ENCODE measurements around the gene PGP.
A peak's percentile ranks its signal among the peaks of the same experiment; 100 is the strongest.

Gene PGP

GRCh38 chr16:2251296-2252111 is 36.9 kb upstream of the PGP start, which contains the start of gene ECI1:
Gene ECI1 (minus strand): TSS chr16:2251587. CDS start chr16:2251566, 21 bp downstream.
- Histone ChIP-seq H4K8ac (ENCODE audit: low read depth, low read length) (peak within 1 kb of the TSS; percentile 75), H3K27ac (ENCODE audit: low read depth, low read length) (peak within 1 kb of the TSS; percentile 92), H2BK120ac (ENCODE audit: insufficient read depth, low read length, poor library complexity) (peak within 1 kb of the TSS; percentile 74), H3K4me1 (ENCODE audit: control insufficient read depth in 1 of 2, insufficient read depth in 2 of 2, low read length in 2 of 2) (peaks cover 7 to 9% of the 10 kb centered on the region in 2 experiments), H3K14ac (ENCODE audit: low read length) (peak within 1 kb of the TSS; percentile 89), H3K36me3 (ENCODE audit: control insufficient read depth in 1 of 2, insufficient read depth in 2 of 2, low read length in 2 of 2) (peaks cover 48 to 51% of the 10 kb centered on the region in 2 experiments), H2BK12ac (ENCODE audit: low read length) (no peak within 1 kb of the TSS), H4K91ac (ENCODE audit: low read depth, low read length) (peak within 1 kb of the TSS; percentile 84), H3K27me3 (ENCODE audit: insufficient read depth, low read length) (no peaks in the 10 kb centered on the region), H2BK5ac (ENCODE audit: low read depth, low read length, poor library complexity) (peak within 1 kb of the TSS; percentile 76), H3K4ac (ENCODE audit: low read depth, low read length) (peak within 1 kb of the TSS; percentile 60), H3K18ac (ENCODE audit: low read length) (peak within 1 kb of the TSS; percentile 62), H2AK5ac (ENCODE audit: low read length) (peak within 1 kb of the TSS; percentile 16), H2AFZ (ENCODE audit: insufficient read depth, low read length, poor library complexity) (peak within 1 kb of the TSS; percentile 73), H4K12ac (ENCODE audit: low read depth, low read length) (peak within 1 kb of the TSS; percentile 72), H3K4me3 (ENCODE audit: low read depth, low read length) (peak within 1 kb of the TSS; percentile 79), H3K79me2 (ENCODE audit: control insufficient read depth, insufficient read depth, low read length, poor library complexity) (peaks cover 5% of the 10 kb centered on the region), H3K23ac (ENCODE audit: low read length) (no peak within 1 kb of the TSS), H3K4me2 (ENCODE audit: low read length) (peak within 1 kb of the TSS; percentile 52), H3K9me3 (ENCODE audit: insufficient read depth, low read depth, low read length) (peaks cover 1% of the 10 kb centered on the region), H3K79me1 (ENCODE audit: low read length) (peaks cover 6% of the 10 kb centered on the region), H3K9ac (ENCODE audit: low read length) (peak within 1 kb of the TSS; percentile 86)
- no CpG with 5 or more reads among the region's 88 CpGs for WGBS (ENCODE audit: extremely low coverage, insufficient coverage, insufficient read length)
- DNase-seq: peak; percentile 96 to 98

GRCh38 chr16:2250652-2251295 is 36.1 kb upstream of the PGP start:
- Histone ChIP-seq H3K18ac (ENCODE audit: low read length) (no peak overlapping the region), H3K4me3 (ENCODE audit: low read depth, low read length) (peak overlapping the region; percentile 79), H3K27me3 (ENCODE audit: insufficient read depth, low read length) (no peaks in the 10 kb centered on the region), H3K9ac (ENCODE audit: low read length) (peak overlapping the region; percentile 86), H3K4me2 (ENCODE audit: low read length) (peak overlapping the region; percentile 44), H3K79me2 (ENCODE audit: control insufficient read depth, insufficient read depth, low read length, poor library complexity) (peaks cover 5% of the 10 kb centered on the region), H2BK120ac (ENCODE audit: insufficient read depth, low read length, poor library complexity) (no peak overlapping the region), H3K4ac (ENCODE audit: low read depth, low read length) (peak overlapping the region; percentile 34), H2BK12ac (ENCODE audit: low read length) (no peak overlapping the region), H4K12ac (ENCODE audit: low read depth, low read length) (no peak overlapping the region), H3K79me1 (ENCODE audit: low read length) (peaks cover 6% of the 10 kb centered on the region), H2BK5ac (ENCODE audit: low read depth, low read length, poor library complexity) (peak overlapping the region; percentile 76), H3K23ac (ENCODE audit: low read length) (no peak overlapping the region), H4K8ac (ENCODE audit: low read depth, low read length) (peak overlapping the region; percentile 74), H2AK5ac (ENCODE audit: low read length) (no peak overlapping the region), H3K4me1 (ENCODE audit: control insufficient read depth in 1 of 2, insufficient read depth in 2 of 2, low read length in 2 of 2) (peaks cover 7 to 9% of the 10 kb centered on the region in 2 experiments), H4K91ac (ENCODE audit: low read depth, low read length) (peak overlapping the region; percentile 84), H3K36me3 (ENCODE audit: control insufficient read depth in 1 of 2, insufficient read depth in 2 of 2, low read length in 2 of 2) (peaks cover 48 to 51% of the 10 kb centered on the region in 2 experiments), H3K14ac (ENCODE audit: low read length) (peak overlapping the region; percentile 89), H3K27ac (ENCODE audit: low read depth, low read length) (peak overlapping the region; percentile 92), H2AFZ (ENCODE audit: insufficient read depth, low read length, poor library complexity) (peak overlapping the region; percentile 73), H3K9me3 (ENCODE audit: insufficient read depth, low read depth, low read length) (peaks cover 1% of the 10 kb centered on the region)
- no CpG with 5 or more reads among the region's 35 CpGs for whole genome bisulfite sequencing (ENCODE audit: extremely low coverage, insufficient coverage, insufficient read length)
- DNase-seq: peak; percentile 73 to 78

- Histone ChIP-seq H2BK5ac (ENCODE audit: low read depth, low read length, poor library complexity) (no peak overlapping the region), H3K23ac (ENCODE audit: low read length) (no peak overlapping the region), H3K4me3 (ENCODE audit: low read depth, low read length) (no peak overlapping the region), H4K91ac (ENCODE audit: low read depth, low read length) (no peak overlapping the region), H3K9ac (ENCODE audit: low read length) (no peak overlapping the region), H3K79me2 (ENCODE audit: control insufficient read depth, insufficient read depth, low read length, poor library complexity) (peaks cover 5% of the 10 kb centered on the region), H3K4me1 (ENCODE audit: control insufficient read depth in 1 of 2, insufficient read depth in 2 of 2, low read length in 2 of 2) (peaks cover 4% of the 10 kb centered on the region in 2 experiments), H3K4me2 (ENCODE audit: low read length) (no peak overlapping the region), H3K4ac (ENCODE audit: low read depth, low read length) (no peak overlapping the region), H4K12ac (ENCODE audit: low read depth, low read length) (peak overlapping the region; percentile 32), H3K36me3 (ENCODE audit: control insufficient read depth in 1 of 2, insufficient read depth in 2 of 2, low read length in 2 of 2) (peaks cover 50 to 51% of the 10 kb centered on the region in 2 experiments), H2AFZ (ENCODE audit: insufficient read depth, low read length, poor library complexity) (no peak overlapping the region), H3K9me3 (ENCODE audit: insufficient read depth, low read depth, low read length) (no peaks in the 10 kb centered on the region), H3K27ac (ENCODE audit: low read depth, low read length) (no peak overlapping the region), H3K79me1 (ENCODE audit: low read length) (peaks cover 3% of the 10 kb centered on the region), H2AK5ac (ENCODE audit: low read length) (no peak overlapping the region), H3K18ac (ENCODE audit: low read length) (no peak overlapping the region), H3K14ac (ENCODE audit: low read length) (no peak overlapping the region), H2BK120ac (ENCODE audit: insufficient read depth, low read length, poor library complexity) (no peak overlapping the region), H3K27me3 (ENCODE audit: insufficient read depth, low read length) (no peaks in the 10 kb centered on the region), H4K8ac (ENCODE audit: low read depth, low read length) (no peak overlapping the region), H2BK12ac (ENCODE audit: low read length) (no peak overlapping the region)
- no peak for DNase-seq
- WGBS (ENCODE audit: extremely low coverage, insufficient coverage, insufficient read length): no CpG with 5 or more reads among the region's 18 CpGs
Measured at GRCh38 chr16:2246301-2246885, 31.8 kb upstream of the PGP start.

- no peak overlapping the region for H3K4ac ChIP-seq (ENCODE audit: low read depth, low read length)
- H3K9me3 ChIP-seq (ENCODE audit: insufficient read depth, low read depth, low read length): no peaks in the 10 kb centered on the region
- no peak overlapping the region for H4K12ac ChIP-seq (ENCODE audit: low read depth, low read length)
- peaks cover 50 to 51% of the 10 kb centered on the region in 2 experiments for H3K36me3 ChIP-seq (ENCODE audit: control insufficient read depth in 1 of 2, insufficient read depth in 2 of 2, low read length in 2 of 2)
- H4K91ac ChIP-seq (ENCODE audit: low read depth, low read length): no peak overlapping the region
- DNase-seq: no peak
- H3K4me2 ChIP-seq (ENCODE audit: low read length): no peak overlapping the region
- no peak overlapping the region for H2AFZ ChIP-seq (ENCODE audit: insufficient read depth, low read length, poor library complexity)
- no peak overlapping the region for H3K9ac ChIP-seq (ENCODE audit: low read length)
- no peak overlapping the region for H2AK5ac ChIP-seq (ENCODE audit: low read length)
- H2BK12ac ChIP-seq (ENCODE audit: low read length): no peak overlapping the region
- no peak overlapping the region for H3K4me3 ChIP-seq (ENCODE audit: low read depth, low read length)
- peaks cover under 1% of the 10 kb centered on the region for H3K79me2 ChIP-seq (ENCODE audit: control insufficient read depth, insufficient read depth, low read length, poor library complexity)
- H3K79me1 ChIP-seq (ENCODE audit: low read length): no peaks in the 10 kb centered on the region
- peaks cover under 1% of the 10 kb centered on the region in 2 experiments for H3K4me1 ChIP-seq (ENCODE audit: control insufficient read depth in 1 of 2, insufficient read depth in 2 of 2, low read length in 2 of 2)
- H4K8ac ChIP-seq (ENCODE audit: low read depth, low read length): no peak overlapping the region
- no peak overlapping the region for H2BK5ac ChIP-seq (ENCODE audit: low read depth, low read length, poor library complexity)
- H3K27ac ChIP-seq (ENCODE audit: low read depth, low read length): no peak overlapping the region
- no CpG with 5 or more reads among the region's 30 CpGs for WGBS (ENCODE audit: extremely low coverage, insufficient coverage, insufficient read length)
- no peak overlapping the region for H3K23ac ChIP-seq (ENCODE audit: low read length)
- H3K27me3 ChIP-seq (ENCODE audit: insufficient read depth, low read length): no peaks in the 10 kb centered on the region
- H3K14ac ChIP-seq (ENCODE audit: low read length): no peak overlapping the region
- no peak overlapping the region for H3K18ac ChIP-seq (ENCODE audit: low read length)
- no peak overlapping the region for H2BK120ac ChIP-seq (ENCODE audit: insufficient read depth, low read length, poor library complexity)
Measured at GRCh38 chr16:2244926-2245795, 30.5 kb upstream of the PGP start.

All from trophoblast cell (in vitro differentiated cells and primary cell).